ENCODE data around the gene PHF13.
"Not testable (repeated sequence)": the region's sequence is repeated elsewhere in the genome, so short reads cannot be mapped to it uniquely, and the experiment has no call there.

GRCh38 chr1:6599991-6600390, 13.5 kb upstream of the PHF13 start:
- TF ChIP-seq CTCF (IDR thresholded peaks at IDR 0.05; ENCODE audit: poor library complexity); EZH2phosphoT487 (IDR thresholded peaks at IDR 0.05; ENCODE audit: low read depth, severe bottlenecking, unreplicated experiment); EZH2 (IDR thresholded peaks at IDR 0.05; ENCODE audit: borderline replicate concordance): not testable (repeated sequence)
